Parathyroid adenoma (tissue), 2 donors: ENCODE results near the gene SPTBN1.

ENCODE experiments used
- H2AFZ ChIP-seq: fragments of 300-600 bp; sonication (generic); one replicate; pipeline ENCODE4 v1.7.0; 2017; ENCODE audit warnings: antibody characterized with exemption, mild to moderate bottlenecking
- H3K27ac ChIP-seq: fragments of 300-600 bp; sonication (generic); one replicate; pipeline ENCODE4 v1.7.0; 2017
- H3K27me3 ChIP-seq: fragments of 300-600 bp; sonication (generic); one replicate; pipeline ENCODE4 v1.7.0; 2017; ENCODE audit warnings: low read length; ENCODE audit not compliant: control insufficient read depth, insufficient read depth
- H3K36me3 ChIP-seq: fragments of 300-600 bp; sonication (generic); one replicate; pipeline ENCODE4 v1.7.0; 2017; ENCODE audit warnings: low read length; ENCODE audit not compliant: control insufficient read depth, insufficient read depth
- H3K4me1 ChIP-seq: fragments of 300-600 bp; sonication (generic); one replicate; pipeline ENCODE4 v1.7.0; 2017; ENCODE audit warnings: control low read depth
- H3K4me2 ChIP-seq: fragments of 300-600 bp; sonication (generic); one replicate; pipeline ENCODE4 v1.7.0; 2017; ENCODE audit warnings: low read length
- H3K4me3 ChIP-seq: fragments of 300-600 bp; sonication (generic); one replicate; pipeline ENCODE4 v1.7.0; 2017; ENCODE audit warnings: low read depth, low read length
- H3K79me2 ChIP-seq: fragments of 300-600 bp; sonication (generic); one replicate; pipeline ENCODE4 v1.7.0; 2017; ENCODE audit warnings: control low read depth
- H3K9ac ChIP-seq: fragments of 300-600 bp; sonication (generic); one replicate; pipeline ENCODE4 v1.7.0; 2017; ENCODE audit warnings: mild to moderate bottlenecking
- H3K9me3 ChIP-seq: fragments of 300-600 bp; sonication (generic); one replicate; pipeline ENCODE4 v1.7.0; 2017; ENCODE audit warnings: low read length; ENCODE audit not compliant: control insufficient read depth
- TF ChIP-seq, protein P1 (sequence below): fragments of 300-600 bp; sonication (generic); IDR thresholded peaks from one replicate; pipeline ENCODE4 v1.7.0; 2017; ENCODE audit warnings: antibody characterized with exemption, mild to moderate bottlenecking
- donor health status: primary hyperparathyroidism.

SPTBN1 gene

DNA sequence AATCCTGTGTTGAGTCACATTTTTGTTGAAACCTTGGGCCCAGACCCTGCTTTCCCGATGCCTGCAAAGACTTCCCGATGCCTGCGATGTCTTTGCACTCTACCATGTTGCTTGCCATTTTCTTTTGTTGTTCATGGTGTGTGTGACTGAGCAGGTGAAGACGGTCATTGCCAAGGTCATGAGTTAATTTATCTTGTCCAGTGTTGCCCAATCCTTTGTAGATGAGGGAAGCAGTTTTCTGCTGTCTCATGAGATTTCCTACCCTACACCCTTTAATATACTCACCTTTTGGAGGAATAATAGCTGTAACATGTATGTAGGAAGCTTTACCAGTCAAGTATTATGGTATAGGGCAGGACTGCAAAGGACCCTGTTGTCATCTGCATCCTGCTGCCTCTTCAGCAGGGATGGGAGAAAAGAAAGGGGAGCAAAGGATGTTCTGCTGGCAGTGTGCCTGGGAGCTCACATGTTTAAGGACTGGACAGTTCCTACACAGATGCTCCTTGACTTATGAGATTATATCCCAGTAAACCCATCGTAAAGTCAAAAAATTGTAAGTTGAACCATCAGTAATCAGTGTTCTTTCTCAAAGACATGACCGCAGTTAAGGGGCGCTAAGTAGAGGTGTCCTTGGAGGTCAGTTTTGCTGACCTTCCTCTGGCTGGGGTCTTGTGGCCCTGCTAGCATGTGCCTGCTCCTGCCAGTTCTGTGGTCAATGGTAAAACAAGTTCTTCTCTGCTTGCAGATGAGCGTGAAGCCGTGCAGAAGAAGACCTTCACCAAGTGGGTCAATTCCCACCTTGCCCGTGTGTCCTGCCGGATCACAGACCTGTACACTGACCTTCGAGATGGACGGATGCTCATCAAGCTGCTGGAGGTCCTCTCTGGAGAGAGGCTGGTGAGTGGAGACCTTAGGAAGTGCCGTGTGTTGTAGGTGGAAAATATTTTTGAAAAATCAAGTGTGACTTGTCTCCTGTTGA, 142.5 kb downstream of the SPTBN1 start:
- H3K9me3 ChIP-seq = no peaks in the 10 kb centered on the region
- H3K4me2 ChIP-seq = no peak overlapping the region
- H3K27me3 ChIP-seq = no peaks in the 10 kb centered on the region
- H3K4me1 ChIP-seq = peaks cover 74% of the 10 kb centered on the region
- no peak overlapping the region for H3K9ac ChIP-seq
- peak overlapping the region; percentile 61 for H3K27ac ChIP-seq
- H3K79me2 ChIP-seq = peaks cover 57% of the 10 kb centered on the region
- no peaks in the 10 kb centered on the region for H3K36me3 ChIP-seq
- TF ChIP-seq, protein P1, sequence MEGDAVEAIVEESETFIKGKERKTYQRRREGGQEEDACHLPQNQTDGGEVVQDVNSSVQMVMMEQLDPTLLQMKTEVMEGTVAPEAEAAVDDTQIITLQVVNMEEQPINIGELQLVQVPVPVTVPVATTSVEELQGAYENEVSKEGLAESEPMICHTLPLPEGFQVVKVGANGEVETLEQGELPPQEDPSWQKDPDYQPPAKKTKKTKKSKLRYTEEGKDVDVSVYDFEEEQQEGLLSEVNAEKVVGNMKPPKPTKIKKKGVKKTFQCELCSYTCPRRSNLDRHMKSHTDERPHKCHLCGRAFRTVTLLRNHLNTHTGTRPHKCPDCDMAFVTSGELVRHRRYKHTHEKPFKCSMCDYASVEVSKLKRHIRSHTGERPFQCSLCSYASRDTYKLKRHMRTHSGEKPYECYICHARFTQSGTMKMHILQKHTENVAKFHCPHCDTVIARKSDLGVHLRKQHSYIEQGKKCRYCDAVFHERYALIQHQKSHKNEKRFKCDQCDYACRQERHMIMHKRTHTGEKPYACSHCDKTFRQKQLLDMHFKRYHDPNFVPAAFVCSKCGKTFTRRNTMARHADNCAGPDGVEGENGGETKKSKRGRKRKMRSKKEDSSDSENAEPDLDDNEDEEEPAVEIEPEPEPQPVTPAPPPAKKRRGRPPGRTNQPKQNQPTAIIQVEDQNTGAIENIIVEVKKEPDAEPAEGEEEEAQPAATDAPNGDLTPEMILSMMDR = no peak
- no peak overlapping the region for H2AFZ ChIP-seq
- H3K4me3 ChIP-seq = no peak overlapping the region

DNA sequence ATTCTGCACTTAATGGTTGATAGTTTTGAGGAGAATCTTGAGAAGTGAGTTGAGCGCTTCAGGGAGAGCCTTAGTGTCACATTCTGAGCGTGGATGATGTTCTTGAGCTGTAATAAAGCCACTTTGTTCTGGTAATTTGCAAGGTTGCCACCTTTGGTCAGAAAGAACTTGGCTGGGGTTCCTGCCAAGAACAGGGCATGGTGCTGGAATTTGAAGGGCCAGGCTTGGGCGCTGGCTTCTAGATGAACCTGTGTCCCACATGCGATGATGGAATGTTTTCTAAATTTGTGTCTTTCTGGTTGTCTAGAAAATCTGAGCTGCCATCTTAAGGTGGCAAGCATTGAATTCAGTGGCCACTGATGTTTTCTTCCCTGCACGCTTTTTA, 143.2 kb downstream of the SPTBN1 start:
- TF ChIP-seq, protein P1 = no peak
- Histone ChIP-seq H3K9ac (no peak overlapping the region), H2AFZ (no peak overlapping the region), H3K4me2 (no peak overlapping the region), H3K27ac (peak overlapping the region; percentile 61), H3K4me1 (peaks cover 78% of the 10 kb centered on the region), H3K27me3 (no peaks in the 10 kb centered on the region), H3K4me3 (no peak overlapping the region), H3K36me3 (no peaks in the 10 kb centered on the region), H3K79me2 (peaks cover 58% of the 10 kb centered on the region), H3K9me3 (no peaks in the 10 kb centered on the region)

DNA sequence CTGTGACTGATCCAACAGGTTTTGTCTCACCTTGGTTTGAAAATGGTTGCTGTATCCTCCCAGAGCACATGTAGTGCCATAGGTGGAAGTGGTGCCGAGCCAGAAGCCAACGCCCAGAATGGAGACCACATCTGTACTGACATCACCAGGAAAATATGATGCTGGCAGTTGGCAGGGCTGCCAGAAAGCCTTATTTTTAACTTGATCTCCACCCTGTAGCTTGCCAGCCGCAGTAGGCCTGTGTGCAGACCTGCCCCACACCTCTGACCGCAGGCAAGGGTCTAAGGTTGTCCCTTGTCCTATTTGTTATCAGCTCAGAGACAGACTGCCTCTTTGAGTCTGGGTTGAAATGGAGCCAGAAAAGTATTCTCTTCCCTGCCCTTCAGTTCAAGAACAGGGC, 143.8 kb downstream of the SPTBN1 start:
- Histone ChIP-seq H3K4me3 (no peak overlapping the region), H3K4me1 (peaks cover 81% of the 10 kb centered on the region), H3K27me3 (no peaks in the 10 kb centered on the region), H3K9me3 (no peaks in the 10 kb centered on the region), H3K36me3 (no peaks in the 10 kb centered on the region), H3K9ac (no peak overlapping the region), H3K79me2 (peaks cover 62% of the 10 kb centered on the region), H2AFZ (no peak overlapping the region), H3K4me2 (peak overlapping the region; percentile 35), H3K27ac (peak overlapping the region; percentile 61)
- TF ChIP-seq, protein P1 = no peak

DNA sequence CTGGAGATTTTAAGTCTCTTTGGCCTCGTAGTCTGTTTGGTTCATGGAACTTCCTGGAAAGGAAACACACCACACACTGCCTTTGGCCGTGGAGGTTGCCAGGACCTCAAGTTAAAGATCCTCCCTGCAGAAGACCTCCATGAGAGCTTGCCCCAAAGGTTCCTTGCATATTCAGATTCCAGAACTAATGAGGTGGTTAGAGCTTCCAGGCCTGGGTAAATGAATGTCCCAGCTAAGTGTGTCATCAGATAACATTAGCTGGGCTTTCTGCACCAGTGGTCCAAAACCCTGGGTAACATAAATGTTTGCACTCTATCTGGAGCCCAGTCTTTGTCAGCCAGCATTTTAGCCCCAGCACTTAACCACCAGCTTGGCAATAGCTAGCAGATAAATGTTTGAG, 145.2 kb downstream of the SPTBN1 start:
- no peak overlapping the region for H2AFZ ChIP-seq
- H3K27ac ChIP-seq = peak overlapping the region; percentile 61
- H3K27me3 ChIP-seq = no peaks in the 10 kb centered on the region
- TF ChIP-seq, protein P1 = no peak
- H3K36me3 ChIP-seq = no peaks in the 10 kb centered on the region
- H3K4me2 ChIP-seq = peak overlapping the region; percentile 2
- H3K79me2 ChIP-seq = peaks cover 62% of the 10 kb centered on the region
- H3K4me1 ChIP-seq = peaks cover 71% of the 10 kb centered on the region
- H3K9ac ChIP-seq = no peak overlapping the region
- H3K4me3 ChIP-seq = no peak overlapping the region
- H3K9me3 ChIP-seq = no peaks in the 10 kb centered on the region
